CD4-positive, alpha-beta T cell treated with Interleukin-10 for 1 hour (primary cell): ENCODE data around the gene SHANK2.

Experiments used
- DNase-seq: peaks from one replicate; pipeline ENCODE4 v3.0.0-alpha.2; 2020

SHANK2 gene

DNA sequence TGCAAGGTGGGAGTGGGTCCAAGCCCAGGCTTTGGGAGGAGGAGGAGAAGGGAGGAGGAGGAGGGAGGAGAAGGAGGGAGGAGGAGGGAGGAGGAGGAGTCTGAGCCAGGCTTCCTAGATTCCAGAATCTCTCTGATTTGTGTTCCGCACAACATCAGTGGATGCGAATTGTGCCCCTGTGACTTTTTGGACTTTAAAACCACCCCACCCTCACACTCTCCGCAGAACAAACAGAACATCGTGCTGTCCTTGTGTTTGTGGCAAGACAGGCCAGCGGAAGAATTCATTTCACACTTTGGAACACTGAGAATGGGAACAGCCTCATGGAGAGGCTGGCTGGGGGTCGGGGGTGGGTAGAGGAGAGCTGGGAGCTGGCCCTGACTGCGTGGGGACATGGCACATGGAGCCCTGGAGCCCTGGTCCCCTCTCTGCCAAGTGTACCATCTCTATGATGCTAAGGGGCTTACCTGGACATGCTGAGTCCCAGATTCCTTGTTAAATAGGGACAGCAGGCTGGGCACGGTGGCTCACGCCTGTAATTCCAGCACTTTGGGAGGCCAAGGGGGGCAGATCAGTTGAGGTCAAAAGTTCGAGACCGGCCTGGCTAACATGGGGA is 16.4 kb upstream of the SHANK2 start:
- no peak for DNase-seq

DNA sequence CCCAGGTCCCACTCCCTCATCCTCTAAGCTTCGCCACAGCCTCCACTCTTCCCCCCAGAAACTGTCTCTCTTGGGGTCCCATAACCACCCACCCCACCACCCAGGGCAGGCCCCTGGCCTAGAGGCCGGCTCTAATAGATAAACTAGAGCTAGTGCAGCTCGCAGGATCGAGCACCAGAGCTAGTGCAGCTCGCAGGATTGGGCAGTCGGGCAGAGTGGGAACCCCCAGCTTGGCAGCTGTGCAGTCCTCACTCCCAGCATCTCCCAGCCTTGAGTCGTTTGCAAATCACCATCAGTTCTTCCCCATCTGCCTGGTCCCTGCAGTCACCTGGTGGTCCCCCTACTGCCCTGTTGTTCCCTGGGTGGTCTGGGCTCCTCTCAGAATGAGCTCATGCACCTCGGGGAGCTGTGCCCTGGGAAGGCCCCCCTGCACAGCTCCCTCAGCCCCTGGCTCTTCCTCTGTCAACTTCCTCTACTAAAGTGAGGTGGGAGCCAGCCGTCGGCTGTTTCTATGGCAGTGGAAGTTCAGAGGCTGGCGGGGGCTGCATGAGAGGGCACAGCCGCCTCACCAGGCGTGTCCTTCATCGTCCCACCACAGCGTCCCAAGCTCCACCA is 15.5 kb upstream of the SHANK2 start:
- no peak for DNase-seq

DNA sequence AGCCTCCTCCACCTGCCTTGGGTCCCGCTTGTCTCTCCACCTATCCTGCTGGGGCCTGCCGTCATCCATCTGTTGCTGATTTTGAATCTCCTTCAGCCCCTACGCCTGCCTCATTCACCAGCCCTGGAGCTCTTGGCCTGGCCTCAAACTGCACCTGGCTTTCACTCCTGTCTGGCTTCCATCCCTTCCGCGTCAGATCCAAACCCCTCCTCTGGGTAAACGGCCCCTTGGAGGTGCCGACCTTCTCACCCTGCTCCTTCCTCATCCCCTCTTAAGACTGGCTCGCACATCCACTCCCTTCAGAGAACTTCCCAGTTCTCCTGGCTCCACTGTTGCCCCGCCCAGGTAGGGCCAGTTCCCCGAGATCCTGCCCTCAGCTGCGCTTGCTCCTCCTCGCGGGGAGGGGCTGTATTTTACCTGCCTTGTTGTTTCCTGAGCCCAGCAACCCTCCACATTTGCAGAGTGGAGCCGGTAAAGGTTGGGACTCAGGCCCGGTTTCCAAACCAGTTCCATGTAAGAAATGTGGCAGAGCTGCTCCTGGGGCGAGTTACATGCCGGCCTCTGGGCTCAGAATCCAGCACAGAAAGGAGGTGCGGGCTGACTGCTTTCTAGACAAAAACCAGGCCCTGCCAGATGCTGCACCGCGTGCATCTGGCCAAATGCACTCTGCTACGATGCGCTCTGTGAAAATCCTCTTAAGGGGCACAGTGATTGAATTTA is 13.9 kb upstream of the SHANK2 start:
- no peak for DNase-seq

DNA sequence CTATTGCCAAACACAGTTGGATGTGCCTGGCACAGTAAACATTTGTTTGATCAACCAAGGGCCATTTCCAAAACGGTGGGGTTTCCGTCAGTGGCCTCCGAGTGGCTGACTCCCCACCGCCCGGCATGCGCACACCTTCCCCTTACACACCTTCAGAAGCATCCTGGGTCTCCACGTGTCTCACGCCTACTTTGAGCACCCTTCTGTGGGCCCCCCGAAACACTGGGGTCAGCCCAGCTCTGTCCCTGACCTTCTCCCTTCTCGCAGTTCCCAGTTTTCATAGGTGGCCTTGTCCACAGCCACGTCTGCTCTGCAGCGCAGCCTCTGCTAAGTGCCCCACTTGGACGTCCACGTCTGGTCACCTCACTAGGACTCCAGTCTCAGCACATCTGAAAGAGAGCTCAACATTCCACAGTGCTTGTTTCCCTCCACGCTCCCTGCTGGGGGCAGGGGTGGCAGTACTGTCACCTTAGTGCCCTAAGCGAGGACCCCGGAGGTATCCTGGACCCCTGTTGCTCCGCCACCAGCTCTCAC is 13.2 kb upstream of the SHANK2 start:
- no peak for DNase-seq

DNA sequence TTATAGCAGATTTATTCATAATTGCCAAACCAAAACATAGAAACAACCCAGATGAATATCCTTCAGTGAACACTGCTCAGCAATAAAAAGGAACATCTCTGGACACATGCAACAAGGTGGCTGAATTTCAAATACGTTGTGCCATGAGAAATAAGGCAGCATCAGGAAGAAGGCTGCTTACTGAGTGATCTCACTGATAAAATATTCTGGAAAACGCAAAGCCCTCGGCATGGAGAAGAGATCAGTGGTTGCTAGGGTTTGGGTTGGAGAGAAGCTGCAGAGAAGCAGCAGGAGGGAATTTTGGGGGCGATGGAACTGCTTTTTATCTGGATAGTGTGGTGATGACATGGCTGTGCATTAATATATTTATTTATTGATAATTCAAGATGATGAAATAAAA is 11.0 kb upstream of the SHANK2 start:
- DNase-seq, result no peak

DNA sequence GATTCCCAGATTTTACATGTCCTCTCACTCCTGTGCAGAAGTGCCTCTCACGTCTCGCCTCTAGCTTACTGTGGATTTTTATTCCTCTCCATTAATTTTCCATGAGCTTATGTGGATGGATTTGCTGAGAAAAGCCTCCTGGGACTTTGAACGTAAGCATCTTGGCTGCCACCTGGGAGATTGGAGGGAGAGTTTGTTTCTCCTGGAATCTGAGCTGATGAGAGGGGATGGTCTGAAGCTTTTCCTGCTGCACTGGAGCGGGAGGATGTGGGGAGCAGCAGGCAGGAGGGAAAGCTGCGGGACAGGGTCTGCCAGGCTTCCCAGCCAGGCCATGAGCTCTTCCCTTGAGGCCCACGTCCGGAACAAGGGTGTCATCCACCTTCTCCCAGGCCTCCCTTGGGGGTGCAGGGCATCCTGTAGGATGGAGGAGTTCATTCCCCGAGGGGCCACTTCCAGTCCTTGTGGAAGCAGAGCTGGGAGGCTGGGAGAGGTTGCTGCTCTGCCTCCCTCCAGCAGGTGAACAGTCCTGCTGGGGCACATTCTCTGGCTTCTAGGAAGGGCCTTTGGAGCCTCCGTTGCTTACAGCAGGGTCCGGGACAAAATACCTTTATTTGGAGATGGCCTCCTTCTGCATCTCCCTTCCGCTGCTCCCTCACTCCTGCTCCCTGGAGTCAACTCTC is 3.6 kb upstream of the SHANK2 start:
- no peak for DNase-seq

DNA sequence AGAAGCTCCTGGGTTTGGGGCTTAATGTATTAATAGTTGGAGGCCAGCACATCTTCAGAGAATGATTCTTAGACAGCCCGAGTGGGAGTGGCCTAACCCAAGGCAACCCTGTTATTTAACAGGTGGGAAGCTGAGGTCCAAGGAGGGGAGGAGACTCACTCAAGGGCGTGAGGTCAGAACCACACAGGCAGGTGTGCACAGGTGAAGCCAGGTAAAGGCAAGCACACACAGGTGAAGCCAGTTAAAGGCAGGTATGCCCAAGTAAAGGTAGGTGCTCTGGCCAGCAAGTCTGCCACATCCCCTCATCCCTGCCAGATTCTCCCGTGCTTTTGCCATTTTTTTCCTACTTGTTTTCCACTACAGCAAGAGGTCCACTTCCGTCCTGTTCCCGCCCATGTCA is 2.9 kb upstream of the SHANK2 start:
- DNase-seq, result no peak

DNA sequence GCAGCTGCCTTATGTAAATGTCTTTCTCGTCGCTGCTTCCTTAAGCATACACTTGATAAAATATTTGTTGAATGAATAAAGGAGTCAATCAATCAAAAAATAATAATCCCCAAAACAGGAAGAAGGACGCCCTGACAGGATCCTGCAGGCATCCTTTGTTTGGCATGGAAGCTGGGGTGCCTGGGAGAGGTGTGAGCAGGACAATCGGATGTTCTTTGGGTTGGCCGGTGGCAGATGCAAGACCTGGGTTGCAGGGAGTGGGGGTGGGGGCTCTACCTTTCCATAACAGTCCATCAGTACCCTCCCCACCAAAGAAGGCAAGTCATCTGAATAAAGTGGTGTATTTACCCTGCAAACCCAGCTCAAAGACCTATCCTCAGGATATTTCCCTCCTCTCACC is 1.4 kb upstream of the SHANK2 start:
- no peak for DNase-seq

DNA sequence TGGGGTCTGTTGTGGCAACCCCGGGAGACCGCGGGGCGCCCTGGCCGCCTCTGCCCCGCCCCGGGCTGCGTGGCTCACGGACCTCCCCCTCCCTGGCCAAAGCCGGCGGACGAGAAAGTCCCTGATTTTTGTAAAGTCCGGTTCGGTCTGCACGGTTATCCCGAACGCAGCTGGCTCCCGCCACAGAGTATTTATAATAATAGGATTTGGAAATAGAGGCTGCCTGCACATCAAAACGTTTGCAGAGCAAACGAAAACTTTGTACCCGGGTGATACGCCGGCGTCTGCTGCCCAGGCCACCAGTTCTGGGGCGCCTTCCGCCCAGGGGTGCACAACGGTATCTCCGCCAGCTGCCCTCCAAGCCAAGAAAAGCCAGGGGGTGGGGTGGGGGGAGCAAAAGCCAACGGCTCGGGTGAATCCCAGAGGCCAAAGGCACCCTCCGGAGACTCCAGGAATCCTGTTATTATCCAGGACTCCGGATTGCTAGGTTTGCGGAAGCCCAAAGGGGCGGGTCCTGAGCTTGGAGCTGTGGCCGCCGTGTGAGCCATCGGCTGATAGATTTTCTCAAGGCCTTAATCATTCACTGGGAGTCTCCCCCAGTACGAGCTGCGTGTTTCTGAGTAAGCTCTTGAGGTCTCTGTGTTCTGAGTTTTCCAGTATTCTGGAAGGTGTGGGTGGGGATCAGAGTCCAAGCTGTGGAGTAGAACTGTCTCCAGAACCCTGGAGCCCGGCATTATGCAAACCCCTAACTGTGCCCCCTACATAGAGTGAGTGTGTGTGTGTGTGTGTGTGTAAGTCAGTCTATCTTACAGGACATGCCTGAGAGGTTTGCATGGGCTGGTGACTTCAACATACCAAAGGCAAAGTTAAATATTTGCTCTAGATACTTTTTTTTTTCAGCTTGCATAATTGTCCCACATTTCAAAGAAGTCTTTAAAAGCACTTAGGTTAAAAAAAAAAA is 673 bp upstream of the SHANK2 start:
- no peak for DNase-seq

DNA sequence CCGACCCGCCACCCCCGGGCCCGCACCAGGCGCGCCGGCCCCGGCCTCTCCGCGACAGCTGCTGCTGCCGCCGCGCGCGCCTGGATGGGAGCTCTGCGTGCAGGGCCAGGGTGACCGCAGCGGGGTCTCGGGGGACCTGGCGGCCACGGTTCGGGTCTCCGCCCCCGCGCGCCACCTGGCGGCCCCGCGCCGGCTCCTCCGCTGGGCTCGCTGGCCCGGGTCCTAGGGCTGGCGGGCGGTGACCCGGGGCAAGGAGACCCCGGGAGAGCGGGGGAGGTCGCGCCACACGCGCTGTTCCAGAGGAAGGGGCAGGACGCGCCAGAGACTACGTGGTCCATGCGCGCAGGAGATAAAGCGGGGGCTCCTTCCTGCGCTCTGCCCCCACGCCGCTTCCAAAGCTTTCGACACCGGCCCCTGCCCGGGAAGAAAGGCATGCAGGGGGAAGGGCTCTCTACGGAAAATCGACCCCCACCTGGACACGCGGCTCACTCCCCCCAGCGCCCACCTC is 562 bp downstream of the SHANK2 start:
- DNase-seq, result no peak

DNA sequence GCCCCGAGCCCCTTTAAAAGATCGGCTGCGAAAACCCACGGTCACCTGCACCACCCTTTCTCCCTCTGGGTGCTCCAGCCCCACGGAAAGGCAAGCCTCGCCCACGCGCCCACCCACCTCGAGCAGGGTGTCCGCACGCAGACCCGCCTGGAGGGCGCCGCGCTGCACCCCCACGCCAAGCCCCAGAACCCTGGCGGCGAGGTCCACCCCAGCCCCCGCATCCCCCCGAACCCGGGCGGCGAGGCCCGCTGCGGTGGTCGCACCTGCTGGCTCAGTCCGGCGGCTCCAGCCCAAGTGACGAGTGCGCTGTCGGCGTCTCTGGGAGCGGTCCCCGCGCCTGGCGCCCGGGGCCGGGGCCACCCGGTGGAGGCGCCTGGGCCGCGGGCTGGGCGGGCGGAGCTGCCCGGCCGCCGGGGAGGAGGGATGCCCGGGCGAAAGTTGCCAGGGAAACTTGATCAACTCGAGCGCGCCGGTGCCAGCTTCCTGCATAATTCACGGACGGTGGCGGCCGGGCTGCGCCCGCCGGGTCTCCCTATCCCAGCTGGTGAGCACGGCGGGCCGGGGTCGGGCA is 1.1 kb downstream of the SHANK2 start:
- no peak for DNase-seq

DNA sequence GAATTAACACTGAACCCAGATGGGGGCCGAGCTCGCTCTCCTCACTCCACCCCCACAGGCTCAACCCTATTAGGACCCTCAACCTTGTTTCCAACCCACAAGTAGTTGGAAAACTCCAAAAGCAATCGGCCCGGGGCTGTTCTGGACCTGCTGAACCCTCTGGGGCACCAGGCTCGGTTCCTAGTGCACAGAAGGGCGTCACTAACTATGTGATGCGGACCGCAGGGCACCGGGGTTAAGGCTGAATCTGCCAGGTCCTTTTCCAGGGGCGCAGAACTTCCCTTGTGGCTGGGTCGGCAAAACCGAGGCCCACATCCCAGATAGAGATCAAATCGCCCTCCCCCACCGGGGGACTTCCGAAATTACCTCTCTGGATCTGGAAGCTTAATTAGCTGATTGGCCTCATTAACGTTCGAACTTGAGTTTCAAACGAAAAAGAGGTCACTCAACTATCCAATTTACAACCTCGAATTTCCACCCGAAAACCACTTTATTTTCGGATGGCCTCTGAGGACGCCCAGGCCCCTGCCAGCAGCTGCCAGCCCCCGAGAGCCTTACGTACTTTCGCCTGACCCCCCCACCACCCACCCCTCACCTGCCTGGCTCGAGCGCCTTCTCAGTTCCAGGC is 1.7 kb downstream of the SHANK2 start:
- DNase-seq, result no peak

DNA sequence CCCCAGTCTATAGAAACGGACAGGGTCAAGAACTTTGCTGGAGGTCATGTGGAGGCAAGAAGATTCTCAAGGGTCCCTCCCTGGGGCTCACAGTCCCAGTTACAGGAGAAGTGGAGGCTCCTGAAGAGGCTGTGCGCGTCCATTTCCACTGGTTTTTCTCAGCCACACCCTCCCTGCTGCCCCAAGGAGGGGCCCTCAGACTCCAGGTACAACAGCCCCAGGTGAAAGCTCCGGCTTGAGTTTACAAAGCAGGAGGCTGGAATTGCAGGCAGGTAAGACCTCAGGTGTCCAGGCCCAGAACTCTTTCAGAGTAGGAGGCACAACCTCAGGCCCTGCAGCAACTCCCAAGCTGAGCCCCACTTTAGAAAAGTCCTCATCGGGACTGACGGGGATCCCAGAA is 3.1 kb downstream of the SHANK2 start:
- no peak for DNase-seq

DNA sequence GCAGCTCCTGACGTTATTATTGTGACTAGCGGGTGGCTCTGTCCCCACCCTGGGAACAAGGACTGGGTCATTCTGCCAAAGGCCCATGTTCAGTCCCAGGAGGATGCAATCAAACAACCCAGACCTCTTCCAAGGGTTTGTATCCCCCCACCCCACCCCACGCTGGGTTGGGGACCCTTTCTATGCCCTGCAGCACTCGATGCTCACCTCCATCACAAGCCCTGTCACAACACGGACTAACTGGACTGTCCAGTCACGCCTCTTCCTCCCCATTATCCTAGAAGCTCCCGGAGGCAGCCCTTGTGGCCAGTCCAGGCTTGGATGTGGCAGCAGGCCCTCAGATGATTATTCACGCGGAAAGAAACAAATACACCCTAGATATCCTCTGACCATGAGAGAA is 3.7 kb downstream of the SHANK2 start:
- no peak for DNase-seq

DNA sequence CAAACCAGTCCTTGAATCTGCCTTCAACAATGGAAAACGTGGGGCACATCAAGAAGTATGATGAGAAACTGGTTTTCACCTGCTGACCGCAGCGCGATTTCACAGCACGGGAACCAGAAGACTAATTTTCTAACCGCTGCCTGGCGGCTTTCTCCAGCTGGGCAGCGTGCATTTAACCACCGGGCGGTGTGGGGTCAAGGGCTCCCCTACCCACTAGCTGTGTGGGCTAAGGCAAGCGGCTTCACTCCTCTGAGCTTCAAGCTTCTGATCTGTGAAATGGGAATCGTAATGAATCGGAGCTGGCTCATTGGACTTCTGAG is 4.2 kb downstream of the SHANK2 start:
- DNase-seq, result no peak

DNA sequence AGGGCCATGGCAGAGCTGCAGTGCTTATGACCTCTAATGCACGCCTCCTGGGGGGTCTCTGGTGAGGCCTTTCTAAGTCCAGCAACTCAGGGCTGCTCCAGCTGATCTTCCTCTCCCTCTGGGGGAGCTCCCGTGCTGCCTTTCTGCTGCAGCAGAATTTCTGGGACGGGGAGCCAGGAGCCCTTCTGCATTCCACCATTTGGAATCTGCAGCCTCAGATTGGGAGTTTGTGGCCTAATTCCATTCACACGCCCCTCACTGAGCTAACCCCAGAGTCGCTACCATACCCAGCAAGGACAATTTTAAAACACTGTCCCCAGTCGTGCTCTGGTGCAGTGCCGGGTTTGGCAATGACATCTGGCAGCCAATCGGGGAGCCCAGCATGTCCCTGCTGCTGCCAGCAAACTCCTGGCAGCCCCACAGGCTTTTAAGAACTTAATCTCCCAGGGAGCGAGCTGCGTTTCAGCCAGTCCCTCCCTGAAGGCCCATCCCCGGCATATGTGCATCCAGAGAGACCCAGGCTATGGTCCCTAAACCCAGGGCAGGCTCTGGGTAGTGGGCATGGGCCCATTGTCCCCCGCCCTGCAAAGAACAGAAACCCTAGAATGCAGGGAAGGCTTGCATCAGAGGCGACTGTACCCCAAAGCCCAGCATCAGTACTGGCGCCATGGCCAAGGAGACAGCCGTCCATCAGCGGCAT is 4.7 kb downstream of the SHANK2 start:
- no peak for DNase-seq

DNA sequence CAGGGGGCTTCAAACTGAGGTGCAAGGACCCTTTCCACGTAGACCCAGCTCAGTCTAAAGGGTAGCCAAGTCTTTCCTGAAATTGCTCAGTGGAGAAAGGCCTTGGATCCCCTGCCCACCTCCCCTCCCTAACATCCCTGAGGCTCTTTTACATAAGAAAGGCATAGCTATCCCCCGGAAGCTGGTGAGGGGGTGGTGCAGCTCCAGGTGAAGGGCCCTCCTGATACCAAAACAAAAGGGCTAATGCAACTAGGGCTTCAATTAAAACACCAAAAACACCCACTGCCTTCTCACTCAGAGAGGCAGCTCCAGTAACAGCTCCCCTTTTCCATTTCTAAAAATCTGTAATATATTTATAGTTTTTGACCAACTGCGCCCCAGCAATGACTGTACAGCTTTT is 5.8 kb downstream of the SHANK2 start:
- no peak for DNase-seq

DNA sequence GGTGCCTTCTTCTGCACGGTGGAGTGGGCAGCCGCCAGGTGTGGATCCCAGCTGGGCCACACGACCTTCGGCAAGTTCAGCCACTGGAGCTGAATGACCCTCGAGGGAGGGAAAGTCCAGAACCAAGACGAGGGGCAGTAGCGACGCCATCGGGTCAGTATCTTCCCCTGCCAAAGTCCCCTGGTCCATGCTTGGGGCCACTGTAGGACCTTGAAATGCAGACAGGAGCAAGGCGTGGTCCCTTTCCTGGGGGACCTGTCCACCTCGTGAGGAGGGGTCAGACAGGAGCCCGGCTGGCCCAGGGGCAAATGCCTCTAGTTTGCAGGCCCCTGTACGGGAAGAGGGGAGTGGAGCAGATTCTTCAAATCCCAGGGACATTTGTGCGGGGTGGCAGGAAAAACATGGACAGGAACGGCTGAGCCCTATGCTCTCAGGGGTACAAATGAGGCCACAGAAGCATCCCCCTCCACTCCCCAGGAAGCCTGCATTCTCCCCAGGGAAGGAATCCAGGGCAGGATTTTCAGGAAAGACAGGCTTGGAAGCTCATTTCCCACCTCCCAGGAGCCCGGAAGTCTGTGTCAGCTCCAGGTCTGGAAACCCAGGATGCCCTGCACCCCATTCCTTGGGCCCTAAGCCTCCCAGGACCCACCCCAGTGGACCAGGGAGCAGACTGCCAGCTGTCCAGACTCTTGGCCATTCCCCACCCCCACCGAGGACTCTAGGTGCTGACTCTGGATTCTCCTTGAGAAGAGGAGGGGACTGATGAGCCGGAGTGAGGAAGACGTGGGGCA is 6.6 kb downstream of the SHANK2 start:
- DNase-seq, result no peak

DNA sequence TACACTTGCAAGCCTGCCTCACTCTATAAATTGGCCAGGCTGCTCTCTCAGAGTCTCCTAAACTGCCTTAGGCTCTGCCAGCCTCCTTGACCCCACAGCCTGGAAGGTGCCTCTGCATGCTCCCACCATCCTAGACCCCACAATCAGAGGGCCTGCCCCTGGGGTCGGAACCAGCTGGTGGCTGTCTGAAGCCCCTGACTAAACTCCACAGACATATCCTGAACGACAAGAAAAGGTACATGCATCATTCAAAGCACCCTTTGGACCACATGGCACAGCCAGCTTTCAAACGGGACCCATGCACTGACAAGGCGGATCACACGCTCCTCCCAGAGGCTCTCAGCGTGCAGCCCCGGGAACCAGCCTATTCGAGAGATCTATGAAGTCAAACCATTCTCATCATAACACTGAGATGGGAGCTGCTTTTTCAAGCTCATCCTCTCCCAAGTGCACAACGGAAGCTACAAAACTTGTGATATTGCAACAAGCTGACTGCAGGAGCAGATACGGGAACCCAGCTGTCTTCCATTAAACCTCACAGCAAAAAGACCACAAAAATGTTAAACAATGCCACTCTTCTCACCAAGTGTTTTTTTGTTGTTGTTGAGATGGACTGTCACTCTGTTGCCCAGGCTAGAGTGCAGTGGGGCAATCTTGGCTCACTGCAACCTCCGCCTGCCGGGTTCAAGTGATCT is 8.1 kb downstream of the SHANK2 start:
- DNase-seq, result no peak

DNA sequence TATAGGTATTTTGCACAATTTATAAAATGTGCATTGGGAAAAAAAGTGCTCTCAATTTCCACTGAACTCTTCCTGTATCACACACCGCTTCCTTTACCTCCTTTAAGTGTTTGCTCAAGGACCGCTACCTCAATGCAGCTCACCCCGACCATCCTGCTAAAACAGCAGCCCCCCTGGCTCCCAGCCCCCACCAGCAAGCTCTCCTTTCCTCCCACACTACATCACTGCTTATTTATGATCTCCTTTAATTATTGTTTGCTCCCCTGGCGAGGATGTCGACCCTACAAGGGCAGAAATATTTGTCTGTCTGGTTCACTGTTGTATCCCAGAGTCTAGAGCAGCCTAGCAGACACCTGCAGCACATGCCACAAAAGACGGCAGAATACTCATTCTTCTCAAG is 10.0 kb downstream of the SHANK2 start:
- DNase-seq, result no peak
